PFSK-1 (cell line): Measurements from ENCODE around the gene AREG.

Experiments
- FOXP2 ChIP-seq: optimal IDR thresholded peaks from 2 replicates; pipeline ENCODE3; 2011; ENCODE audit warnings: borderline replicate concordance, control low read depth, inconsistent platforms; ENCODE audit not compliant: insufficient read depth; ENCODE audit errors: extremely low read length, extremely low read depth
- POLR2AphosphoS5 ChIP-seq: IDR thresholded peaks from 2 replicates; pipeline ENCODE4 v1.6.1; 2012; ENCODE audit warnings: low read depth, mild to moderate bottlenecking, control low read depth, low read length, moderate library complexity
- REST ChIP-seq, 2 experiments: IDR thresholded peaks; 2 replicates each; pipeline versions ENCODE4 v1.6.1 to v1.8.0; 2011 to 2012; ENCODE audit warnings: low read depth in 2 of 2, low read length in 2 of 2, control low read depth in 1 of 2, inconsistent platforms in 1 of 2, mild to moderate bottlenecking in 1 of 2, moderate library complexity in 1 of 2; ENCODE audit not compliant: insufficient read depth in 1 of 2
- SIN3A ChIP-seq: IDR thresholded peaks from 2 replicates; pipeline ENCODE4 v1.6.1; 2012; ENCODE audit warnings: mild to moderate bottlenecking, low read length, moderate library complexity, borderline replicate concordance; ENCODE audit not compliant: insufficient read depth
- TAF1 ChIP-seq: IDR thresholded peaks from 2 replicates; pipeline ENCODE4 v1.6.1; 2012; ENCODE audit warnings: low read length, control low read depth, borderline replicate concordance; ENCODE audit not compliant: insufficient read depth

- no peak for TF ChIP-seq TAF1
- TF ChIP-seq POLR2AphosphoS5, result no peak
- no peak for TF ChIP-seq SIN3A
- no peak for TF ChIP-seq REST (IDR thresholded peaks at IDR 0.05; ENCODE audit: insufficient read depth in 1 of 2, low read depth in 2 of 2, low read length in 2 of 2)
- no peak for TF ChIP-seq FOXP2
Observed at GRCh38 chr4:74474345-74475090, 29.6 kb downstream of the AREG start.
